ENCODE data around the gene MYO3B.

MYO3B gene

DNA sequence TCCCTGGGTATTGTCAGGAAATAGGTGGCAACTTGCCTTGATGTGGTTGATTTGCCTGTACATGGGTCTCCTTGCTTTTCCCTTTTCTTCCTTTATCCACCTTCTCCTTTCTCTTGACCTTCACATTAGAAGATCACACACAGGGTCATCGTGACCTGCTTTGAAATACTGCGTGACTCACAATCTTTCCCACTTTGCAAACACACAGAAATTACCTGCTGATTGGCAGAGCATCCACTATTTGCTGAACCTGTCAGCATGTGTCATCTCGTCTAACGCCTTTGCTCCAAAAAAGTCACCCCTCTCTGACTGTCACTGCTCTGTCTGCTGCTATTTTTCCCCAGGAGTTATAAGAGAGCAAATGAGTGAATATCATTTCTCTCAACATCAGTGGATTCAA lies 60.8 kb downstream of the MYO3B start:
- no peak for DNase-seq (ENCODE audit: low spot score)

DNA sequence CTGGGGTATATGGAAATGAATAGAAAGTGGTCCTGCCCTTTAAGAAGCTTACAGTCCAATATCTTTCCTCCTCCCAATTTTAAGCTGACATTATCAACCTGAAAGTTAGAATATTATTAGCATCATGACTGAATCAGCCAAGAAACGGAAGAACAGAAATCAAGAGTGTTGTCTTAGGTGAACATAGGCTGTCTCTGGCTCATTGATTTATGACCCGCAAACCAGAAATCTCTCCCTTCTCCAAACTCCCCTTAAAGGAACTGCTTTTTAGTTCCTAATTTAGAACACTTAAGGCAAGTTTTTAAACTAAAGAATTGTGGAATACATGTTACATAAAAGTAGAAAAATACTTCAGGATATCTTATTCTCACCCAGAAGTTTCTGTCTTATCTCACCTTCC lies 62.7 kb downstream of the MYO3B start:
- DNase-seq (ENCODE audit: low spot score): no peak

GRCh38 chr2:170241756-170242155 lies 63.8 kb downstream of the MYO3B start:
- DNase-seq (ENCODE audit: low spot score): no peak

DNA sequence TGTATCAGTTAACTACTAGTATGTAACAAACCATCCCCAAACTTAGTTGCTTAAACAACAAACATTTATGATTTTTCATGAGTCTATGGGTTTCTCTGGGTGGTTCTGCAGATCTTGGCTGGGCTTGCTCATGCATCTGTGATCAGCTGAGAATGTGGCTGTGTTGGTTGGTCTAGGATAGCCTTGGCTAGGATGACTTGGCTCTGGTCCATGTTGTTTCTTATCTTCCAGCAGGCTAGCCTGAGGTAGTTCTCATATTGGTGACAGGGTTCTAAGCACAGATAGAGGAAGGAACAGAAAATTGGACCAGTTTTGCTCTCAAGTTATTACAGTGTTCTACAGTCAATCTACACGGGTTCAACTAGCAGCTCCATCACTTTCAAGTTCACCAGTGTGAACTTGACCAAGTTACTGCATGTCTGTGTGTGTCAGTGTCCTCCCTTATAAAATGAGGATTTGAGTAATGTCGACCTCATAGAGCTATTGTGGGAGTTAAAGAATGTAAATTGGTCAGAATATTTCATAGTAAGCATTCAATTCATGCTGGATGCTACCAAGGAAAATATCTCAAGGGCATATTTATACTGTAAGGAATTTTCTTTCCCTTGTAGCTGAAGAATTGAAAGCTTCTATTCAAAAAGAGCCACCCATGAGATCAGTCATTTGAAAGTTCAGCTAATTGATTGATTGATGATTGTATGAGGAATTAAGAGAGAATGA lies 65.3 kb downstream of the MYO3B start:
- DNase-seq (ENCODE audit: low spot score): no peak

DNA sequence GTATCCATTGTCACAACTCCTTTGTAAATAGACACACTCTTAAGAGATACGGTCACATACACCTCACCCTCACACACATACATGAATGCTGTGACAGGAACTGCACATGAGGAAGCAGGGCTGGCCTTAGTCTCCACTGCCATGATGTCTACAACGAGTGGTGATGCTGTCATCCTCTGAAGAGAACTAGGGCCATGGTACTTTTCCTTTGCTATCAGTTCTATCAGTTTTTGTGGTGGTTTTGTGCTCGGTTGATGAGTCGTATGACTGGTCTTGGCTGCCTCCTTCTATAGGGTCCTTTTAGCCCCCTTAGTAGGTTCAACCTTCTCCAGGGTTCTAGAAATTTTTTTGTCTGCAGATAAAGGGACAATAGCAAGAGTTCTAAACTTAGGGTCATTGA lies 66.0 kb downstream of the MYO3B start:
- no peak for DNase-seq (ENCODE audit: low spot score)

GRCh38 chr2:170244555-170244954 lies 66.6 kb downstream of the MYO3B start:
- no peak for DNase-seq (ENCODE audit: low spot score)

DNA sequence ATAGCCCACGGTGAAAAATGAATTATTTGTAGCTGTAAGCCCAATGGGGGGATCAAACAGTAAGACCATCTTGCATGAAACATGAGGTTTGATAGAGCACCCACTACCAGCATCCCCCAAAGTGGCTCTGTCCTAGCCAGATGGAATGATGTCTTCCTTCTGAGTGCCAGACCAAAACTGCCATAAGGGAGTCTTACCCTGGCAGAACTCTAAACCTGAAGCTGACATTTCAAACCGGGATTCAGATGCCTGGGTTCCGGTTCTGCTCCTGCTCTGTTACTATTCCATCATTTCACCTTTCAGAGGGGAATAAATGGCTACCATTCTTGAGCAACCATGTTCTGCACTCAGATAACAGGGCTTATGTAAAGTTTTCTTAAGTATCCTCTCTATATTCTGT lies 67.4 kb downstream of the MYO3B start:
- no peak for DNase-seq (ENCODE audit: low spot score)

DNA sequence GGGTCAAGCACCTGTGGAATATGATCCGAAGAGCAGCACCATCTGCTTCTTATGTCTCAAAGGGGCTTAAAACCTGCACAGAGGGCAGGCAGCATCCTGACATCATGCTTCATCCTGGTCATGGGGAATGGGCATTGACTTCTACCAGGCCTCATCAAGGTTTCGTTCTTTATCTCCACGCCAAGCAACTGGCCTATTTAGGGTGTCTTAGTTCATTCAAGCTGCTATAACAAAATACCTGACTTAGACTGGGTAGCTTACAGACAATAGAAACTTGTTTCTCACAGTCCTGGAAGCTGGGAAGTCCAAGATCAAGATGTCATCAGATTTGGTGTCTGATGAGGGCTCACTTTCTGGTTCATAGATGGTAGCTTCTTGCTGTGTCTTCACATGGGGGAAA lies 69.4 kb downstream of the MYO3B start:
- no peak for DNase-seq (ENCODE audit: low spot score)

DNA sequence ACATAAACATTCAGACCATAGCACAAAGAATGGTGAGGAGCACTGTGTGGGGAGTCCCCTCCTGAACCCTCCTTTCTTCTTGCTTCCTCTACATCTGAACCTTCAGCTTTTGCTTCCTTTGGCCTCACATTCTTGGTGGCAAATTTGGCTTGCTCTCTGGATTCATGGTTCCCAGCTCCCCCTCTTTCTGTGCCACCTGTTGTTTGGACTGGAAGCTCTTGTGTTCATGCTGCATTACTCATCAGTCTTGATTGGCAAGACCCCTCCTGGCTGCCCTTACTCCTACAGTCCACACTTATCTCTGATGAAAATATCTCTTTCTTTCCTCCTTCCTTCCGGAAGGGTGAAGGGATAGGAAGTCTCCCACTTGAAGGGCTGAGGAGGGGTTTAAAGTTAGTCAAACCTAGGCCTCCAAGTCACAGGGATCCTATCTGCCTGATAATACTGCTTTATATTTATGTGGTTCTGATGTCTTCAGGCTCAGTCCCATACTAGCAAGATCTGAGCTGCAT lies 70.0 kb downstream of the MYO3B start:
- DNase-seq (ENCODE audit: low spot score): no peak

- no peak for DNase-seq (ENCODE audit: low spot score)
Measured at GRCh38 chr2:170248574-170249393, 70.8 kb downstream of the MYO3B start.

DNA sequence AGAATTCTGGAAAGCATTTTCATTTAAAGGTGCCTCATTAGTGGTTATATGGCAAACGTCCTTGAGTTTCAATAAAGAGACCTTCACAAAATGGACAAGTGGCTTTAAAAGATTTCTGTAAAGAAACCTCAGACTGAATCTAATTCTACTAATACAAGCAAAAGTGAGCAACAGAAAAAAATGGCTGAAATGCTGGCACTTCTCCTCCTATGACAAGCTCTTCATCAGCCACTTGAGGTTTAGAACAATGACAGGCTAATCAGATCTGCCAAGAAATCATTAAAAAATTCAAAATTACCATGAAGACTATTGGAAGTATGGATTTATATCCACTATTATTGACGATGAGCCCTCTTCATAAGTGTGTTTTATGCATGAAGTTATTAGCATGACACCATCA lies 71.8 kb downstream of the MYO3B start:
- DNase-seq (ENCODE audit: low spot score): no peak

DNA sequence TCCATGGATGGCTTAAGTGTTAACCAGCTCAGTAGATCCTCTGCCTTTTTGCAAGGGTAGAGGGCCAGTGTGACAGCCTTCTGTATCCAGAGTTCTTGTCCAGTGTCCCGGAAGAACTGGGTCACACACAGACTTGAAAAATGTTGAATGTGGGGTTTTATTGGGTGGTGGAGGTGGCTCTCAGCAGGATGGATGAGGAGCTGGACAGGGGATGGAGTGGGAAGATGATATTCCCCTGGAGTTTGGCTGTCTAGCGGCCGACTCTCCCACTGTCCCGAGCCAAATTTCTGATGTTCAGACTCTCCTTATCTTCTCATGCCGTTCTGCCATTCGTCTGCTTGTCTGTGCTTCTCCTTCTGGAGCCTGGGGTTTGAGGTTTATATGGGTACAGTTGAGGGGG lies 72.6 kb downstream of the MYO3B start:
- DNase-seq (ENCODE audit: low spot score): no peak

DNA sequence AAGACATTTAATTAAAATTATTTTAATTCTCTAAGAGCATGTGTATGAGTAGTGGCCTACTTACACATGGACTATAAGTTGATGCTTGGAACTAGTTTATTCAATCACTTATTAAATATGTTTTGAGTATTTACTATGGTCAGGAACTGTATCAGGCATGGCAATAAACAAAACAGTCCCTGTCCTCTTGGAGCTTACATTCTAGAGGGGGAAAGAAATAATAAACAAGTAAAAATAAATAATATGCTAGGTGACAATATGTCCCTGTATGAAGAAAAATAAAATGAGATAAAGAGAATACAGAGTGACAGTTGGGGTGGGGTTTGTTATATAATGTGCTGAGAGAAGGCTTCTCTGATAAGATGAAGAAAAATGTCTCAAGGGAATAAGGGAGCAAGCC lies 74.5 kb downstream of the MYO3B start:
- no peak for DNase-seq (ENCODE audit: low spot score)

- DNase-seq (ENCODE audit: low spot score): no peak
Measured at GRCh38 chr2:170253721-170254230, 75.8 kb downstream of the MYO3B start.

DNA sequence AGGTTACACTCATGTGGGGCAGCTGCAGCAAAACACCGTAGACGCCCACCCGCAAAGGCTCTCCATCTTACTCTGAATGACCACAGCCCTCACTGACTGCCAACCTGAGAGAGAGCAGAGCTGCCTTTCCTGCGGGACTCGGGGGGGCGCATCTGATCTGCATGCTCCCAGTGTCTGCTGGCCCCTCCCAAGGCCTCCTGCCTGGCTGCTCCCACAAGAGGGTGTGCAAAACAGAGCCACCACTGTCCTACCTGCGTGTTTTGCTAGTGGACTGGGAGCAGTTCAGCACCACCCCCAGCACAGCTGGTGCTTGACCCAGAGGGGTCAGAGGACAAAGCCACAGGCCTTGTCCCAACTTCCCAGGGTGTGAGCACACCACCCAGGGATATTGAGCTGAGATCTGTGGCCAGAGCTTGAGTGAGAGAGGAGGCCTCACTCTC lies 76.4 kb downstream of the MYO3B start:
- DNase-seq (ENCODE audit: low spot score): no peak

DNA sequence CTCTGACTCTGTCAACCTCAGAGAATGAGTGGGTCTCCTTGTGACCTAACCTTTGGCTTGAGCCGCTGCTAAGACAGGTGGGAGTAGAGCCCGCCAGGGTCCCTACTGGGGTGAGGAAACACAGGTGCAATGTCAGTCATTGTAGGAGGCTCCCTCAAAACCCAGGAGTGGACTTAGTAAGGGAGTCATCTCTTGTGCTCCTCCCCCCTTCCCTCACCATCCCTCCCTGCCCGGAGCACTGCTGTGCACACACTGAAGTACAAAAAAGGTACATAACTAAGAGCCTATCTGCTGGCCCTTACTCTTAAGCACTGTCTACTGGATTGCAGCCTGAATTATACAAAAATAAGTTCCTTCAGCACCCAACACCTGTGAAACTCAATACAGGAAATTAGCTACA lies 77.2 kb downstream of the MYO3B start:
- no peak for DNase-seq (ENCODE audit: low spot score)

GRCh38 chr2:170255971-170256370 lies 78.0 kb downstream of the MYO3B start:
- DNase-seq (ENCODE audit: low spot score): no peak

DNA sequence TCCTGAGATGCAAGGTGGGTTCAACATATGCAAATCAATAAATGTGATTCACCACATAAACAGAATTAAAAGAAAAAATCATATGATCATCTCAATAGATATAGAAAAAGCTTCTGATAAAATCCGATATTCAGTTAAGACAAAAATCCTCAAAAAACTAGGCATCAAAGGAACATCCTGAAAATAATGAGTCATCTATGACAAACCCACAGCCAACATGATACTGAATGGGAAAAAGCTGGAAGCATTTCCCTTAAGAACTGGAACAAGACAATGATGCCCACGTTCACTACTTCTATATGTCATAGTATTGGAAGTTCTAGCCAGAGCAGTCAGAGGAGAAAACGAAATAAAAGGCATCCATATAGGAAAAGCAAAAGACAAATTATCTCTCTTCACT lies 80.4 kb downstream of the MYO3B start:
- DNase-seq (ENCODE audit: low spot score): no peak

- no peak for DNase-seq (ENCODE audit: low spot score)
Measured at GRCh38 chr2:170260188-170260587, 82.2 kb downstream of the MYO3B start.

DNA sequence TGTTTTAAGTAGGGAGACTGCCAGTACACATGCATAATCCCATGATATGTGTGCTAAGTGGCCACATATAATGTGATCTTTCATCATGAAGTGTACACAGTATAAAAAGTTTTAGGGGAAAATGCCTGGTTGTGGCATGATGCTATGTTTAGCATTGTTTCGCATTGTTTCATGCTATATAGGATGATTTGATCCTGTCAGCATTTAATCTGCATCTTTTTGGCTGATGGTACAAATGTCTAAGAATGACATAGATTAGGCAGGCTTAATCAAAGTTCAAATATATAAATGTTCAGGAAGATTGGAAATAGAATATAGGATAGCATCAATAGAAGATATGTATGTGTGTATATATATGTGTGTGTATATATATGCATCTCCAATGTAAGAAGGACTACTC lies 83.6 kb downstream of the MYO3B start:
- DNase-seq (ENCODE audit: low spot score): no peak

DNA sequence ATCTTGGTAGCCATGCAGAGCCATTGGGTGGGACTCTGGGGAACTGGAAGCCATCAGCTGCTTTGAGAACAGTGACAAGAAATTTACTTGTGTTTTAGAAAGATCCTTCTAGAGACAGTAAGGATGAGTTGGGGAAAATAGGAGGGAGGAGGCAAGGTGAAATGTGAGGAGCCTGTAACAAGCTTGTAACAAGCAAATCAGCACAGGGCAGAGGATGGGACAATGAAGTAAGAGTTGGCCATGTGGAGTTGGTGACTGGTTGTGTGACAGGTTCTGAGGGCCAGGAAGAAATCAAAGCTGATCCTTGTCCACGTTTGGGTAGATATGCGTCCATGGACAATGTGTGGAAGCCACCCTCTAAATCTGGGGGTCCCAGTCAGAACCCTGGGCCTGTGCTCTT lies 84.4 kb downstream of the MYO3B start:
- no peak for DNase-seq (ENCODE audit: low spot score)

DNA sequence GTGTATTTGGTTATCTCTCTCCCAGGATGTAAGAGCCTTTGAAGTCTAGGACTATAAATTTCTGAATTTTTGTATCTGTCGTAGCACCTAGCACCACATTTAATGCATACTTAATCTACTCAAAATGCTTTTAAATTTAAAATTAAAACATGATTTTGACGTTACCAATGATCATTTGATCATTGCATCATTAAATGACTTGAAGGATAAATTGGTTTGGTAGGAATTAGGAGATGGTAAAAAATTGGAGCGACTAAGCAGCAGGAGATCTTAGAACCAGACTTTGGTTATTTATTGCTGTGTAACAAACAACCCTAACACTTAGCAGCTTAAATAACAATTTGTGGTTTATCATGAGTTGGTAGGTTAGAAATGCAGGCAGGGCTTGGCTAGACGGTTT lies 84.9 kb downstream of the MYO3B start:
- no peak for DNase-seq (ENCODE audit: low spot score)
